Activated CD8-positive, alpha-beta T cell treated with anti-CD3 and anti-CD28 coated beads, Interleukin-2, amount 10 ng/mL, durations not matched to agents 7 days and 5 days (primary cell): ENCODE data around the gene CACNA2D1. TPM values are rescaled to one million over a fixed set of nuclear protein-coding genes. Genes with fewer than 3 reads are reported as not detected.

Source experiments
- ATAC-seq: fragments of 150-1000 bp; cut with Tn5 transposase; one replicate; pipeline ENCODE4 v1.10.0; 2021; ENCODE audit warnings: moderate library complexity
- CTCF ChIA-PET: fragments of 350-600 bp; sonication (Branson Sonifier 250); formaldehyde crosslinking; loops from one replicate; lab custom pipeline; 2021; ENCODE audit warnings: antibody characterized with exemption; lab: Charles Lee
- POLR2A ChIA-PET: fragments of 350-600 bp; sonication (Branson Sonifier 250); formaldehyde crosslinking; loops from one replicate; lab custom pipeline; 2021; ENCODE audit warnings: antibody characterized with exemption; lab: Charles Lee
- DNase-seq: peaks from one replicate; pipeline ENCODE4 v3.0.0-alpha.2; 2020
- H3K27ac Mint-ChIP-seq: one replicate; pipeline ENCODE4 v1.8.0; 2021; ENCODE audit warnings: mild to moderate bottlenecking, mixed read lengths
- H3K27me3 Mint-ChIP-seq: one replicate; pipeline ENCODE4 v1.8.0; 2021; ENCODE audit warnings: low read depth, mixed read lengths
- H3K36me3 Mint-ChIP-seq: one replicate; pipeline ENCODE4 v1.8.0; 2021; ENCODE audit warnings: low read depth, mixed read lengths
- H3K4me1 Mint-ChIP-seq: one replicate; pipeline ENCODE4 v1.8.0; 2021; ENCODE audit warnings: low read depth, mixed read lengths
- H3K4me3 Mint-ChIP-seq: one replicate; pipeline ENCODE4 v1.8.0; 2021; ENCODE audit warnings: mild to moderate bottlenecking, mixed read lengths
- H3K9me3 Mint-ChIP-seq: one replicate; pipeline ENCODE4 v1.8.0; 2022; ENCODE audit warnings: mixed read lengths; ENCODE audit not compliant: insufficient read depth
- total RNA-seq, 2 experiments: library from RNA; stranded (reverse); gene quantifications; one replicate each; pipeline ENCODE4 v1.2.3, GENCODE V29; 2021

Gene CACNA2D1
- total RNA-seq, 2 experiments from 2014 or later: not detected

GRCh38 chr7:82258181-82258580 lies 185.4 kb downstream of the CACNA2D1 start:
- DNase-seq (no peak), ATAC-seq (no peak)
- CTCF ChIA-PET: no interaction called here
- no peaks in the 10 kb centered on the region for H3K27me3 Mint-ChIP-seq
- H3K4me1 Mint-ChIP-seq: no peaks in the 10 kb centered on the region
- H3K4me3 Mint-ChIP-seq: no peak overlapping the region
- H3K36me3 Mint-ChIP-seq: no peaks in the 10 kb centered on the region
- H3K27ac Mint-ChIP-seq: no peak overlapping the region
- POLR2A ChIA-PET: no interaction called here
- no peaks in the 10 kb centered on the region for H3K9me3 Mint-ChIP-seq

GRCh38 chr7:82257118-82257695 lies 186.4 kb downstream of the CACNA2D1 start:
- POLR2A ChIA-PET: no interaction called here
- H3K9me3 Mint-ChIP-seq: no peaks in the 10 kb centered on the region
- H3K4me3 Mint-ChIP-seq: no peak overlapping the region
- no peaks in the 10 kb centered on the region for H3K27me3 Mint-ChIP-seq
- H3K27ac Mint-ChIP-seq: no peak overlapping the region
- ATAC-seq: no peak
- no peak for DNase-seq
- H3K4me1 Mint-ChIP-seq: no peaks in the 10 kb centered on the region
- CTCF ChIA-PET: no interaction called here
- H3K36me3 Mint-ChIP-seq: no peaks in the 10 kb centered on the region

GRCh38 chr7:82255706-82256105 lies 187.9 kb downstream of the CACNA2D1 start:
- ATAC-seq (no peak), DNase-seq (no peak)
- Mint-ChIP-seq H3K27me3 (no peaks in the 10 kb centered on the region), H3K4me1 (no peaks in the 10 kb centered on the region), H3K27ac (no peak overlapping the region), H3K36me3 (no peaks in the 10 kb centered on the region), H3K4me3 (no peak overlapping the region), H3K9me3 (no peaks in the 10 kb centered on the region)
- ChIA-PET CTCF (no interaction called here), POLR2A (no interaction called here)

GRCh38 chr7:82250598-82250997 lies 193.0 kb downstream of the CACNA2D1 start:
- Mint-ChIP-seq H3K4me1 (no peaks in the 10 kb centered on the region), H3K27me3 (no peaks in the 10 kb centered on the region), H3K36me3 (no peaks in the 10 kb centered on the region), H3K4me3 (no peak overlapping the region), H3K9me3 (no peaks in the 10 kb centered on the region), H3K27ac (no peak overlapping the region)
- no peak for DNase-seq
- CTCF ChIA-PET: interaction anchor here (0.6 kb wide), 1 partner anchor 28 kb away, joined by 3 read pairs; no protein-coding TSS in a partner anchor
- no peak for ATAC-seq
- POLR2A ChIA-PET: no interaction called here

GRCh38 chr7:82249979-82250378 lies 193.6 kb downstream of the CACNA2D1 start:
- ATAC-seq: no peak

GRCh38 chr7:82247814-82248433 lies 195.7 kb downstream of the CACNA2D1 start:
- no peak overlapping the region for H3K27ac Mint-ChIP-seq
- no peak for DNase-seq

More at GRCh38 chr7:82249979-82250378, 193.6 kb downstream of the CACNA2D1 start:
- no peak for DNase-seq
- H3K4me3 Mint-ChIP-seq: no peak overlapping the region
- no peaks in the 10 kb centered on the region for H3K9me3 Mint-ChIP-seq
- H3K27ac Mint-ChIP-seq: no peak overlapping the region
- POLR2A ChIA-PET: no interaction called here
- H3K4me1 Mint-ChIP-seq: no peaks in the 10 kb centered on the region
- CTCF ChIA-PET: interaction anchor here (0.6 kb wide), 1 partner anchor 28 kb away, joined by 3 read pairs; no protein-coding TSS in a partner anchor
- H3K27me3 Mint-ChIP-seq: no peaks in the 10 kb centered on the region
- H3K36me3 Mint-ChIP-seq: no peaks in the 10 kb centered on the region

GRCh38 chr7:82244947-82245517 lies 198.5 kb downstream of the CACNA2D1 start:
- ATAC-seq (no peak), DNase-seq (no peak)
- Mint-ChIP-seq H3K27ac (no peak overlapping the region), H3K27me3 (no peaks in the 10 kb centered on the region), H3K4me1 (no peaks in the 10 kb centered on the region), H3K4me3 (no peak overlapping the region), H3K36me3 (no peaks in the 10 kb centered on the region), H3K9me3 (no peaks in the 10 kb centered on the region)
- ChIA-PET POLR2A (no interaction called here), CTCF (no interaction called here)

More at GRCh38 chr7:82247814-82248433, 195.7 kb downstream of the CACNA2D1 start:
- H3K36me3 Mint-ChIP-seq: no peaks in the 10 kb centered on the region
- no peaks in the 10 kb centered on the region for H3K27me3 Mint-ChIP-seq
- CTCF ChIA-PET: no interaction called here
- no peaks in the 10 kb centered on the region for H3K4me1 Mint-ChIP-seq
- no peak overlapping the region for H3K4me3 Mint-ChIP-seq
- no peak for ATAC-seq
- POLR2A ChIA-PET: no interaction called here
- no peaks in the 10 kb centered on the region for H3K9me3 Mint-ChIP-seq

- ATAC-seq: no peak
- no peak overlapping the region for H3K27ac Mint-ChIP-seq
Measured at GRCh38 chr7:82241356-82241755, 202.2 kb downstream of the CACNA2D1 start.

GRCh38 chr7:82235713-82236112 lies 207.9 kb downstream of the CACNA2D1 start:
- H3K27ac Mint-ChIP-seq: no peak overlapping the region
- ATAC-seq (no peak), DNase-seq (no peak)
- ChIA-PET POLR2A (no interaction called here), CTCF (no interaction called here)
- H3K36me3 Mint-ChIP-seq: no peaks in the 10 kb centered on the region
- no peaks in the 10 kb centered on the region for H3K4me1 Mint-ChIP-seq
- H3K27me3 Mint-ChIP-seq: no peaks in the 10 kb centered on the region
- H3K4me3 Mint-ChIP-seq: no peak overlapping the region
- no peaks in the 10 kb centered on the region for H3K9me3 Mint-ChIP-seq

More at GRCh38 chr7:82241356-82241755, 202.2 kb downstream of the CACNA2D1 start:
- POLR2A ChIA-PET: no interaction called here
- CTCF ChIA-PET: no interaction called here
- no peaks in the 10 kb centered on the region for H3K27me3 Mint-ChIP-seq
- no peaks in the 10 kb centered on the region for H3K9me3 Mint-ChIP-seq
- H3K36me3 Mint-ChIP-seq: no peaks in the 10 kb centered on the region
- H3K4me1 Mint-ChIP-seq: no peaks in the 10 kb centered on the region
- no peak for DNase-seq
- H3K4me3 Mint-ChIP-seq: no peak overlapping the region

GRCh38 chr7:82234457-82235049 lies 209.0 kb downstream of the CACNA2D1 start:
- H3K27ac Mint-ChIP-seq: no peak overlapping the region
- ChIA-PET CTCF (interaction anchor here (0.7 to 0.9 kb wide), 2 partner anchors 8 to 338 kb away, joined by 3 to 4 read pairs; no protein-coding TSS in a partner anchor), POLR2A (no interaction called here)
- H3K9me3 Mint-ChIP-seq: no peaks in the 10 kb centered on the region
- no peak for ATAC-seq
- no peak for DNase-seq
- H3K27me3 Mint-ChIP-seq: no peaks in the 10 kb centered on the region
- H3K4me3 Mint-ChIP-seq: no peak overlapping the region
- no peaks in the 10 kb centered on the region for H3K4me1 Mint-ChIP-seq
- H3K36me3 Mint-ChIP-seq: no peaks in the 10 kb centered on the region

GRCh38 chr7:82230811-82231581 lies 212.6 kb downstream of the CACNA2D1 start:
- no peaks in the 10 kb centered on the region for H3K27me3 Mint-ChIP-seq
- H3K4me1 Mint-ChIP-seq: no peaks in the 10 kb centered on the region
- POLR2A ChIA-PET: no interaction called here
- ATAC-seq: no peak
- CTCF ChIA-PET: no interaction called here
- H3K27ac Mint-ChIP-seq: no peak overlapping the region
- H3K4me3 Mint-ChIP-seq: no peak overlapping the region
- no peaks in the 10 kb centered on the region for H3K9me3 Mint-ChIP-seq
- DNase-seq: no peak
- no peaks in the 10 kb centered on the region for H3K36me3 Mint-ChIP-seq
